Measurements from ENCODE around the gene MOCS1.

MOCS1 gene

DNA sequence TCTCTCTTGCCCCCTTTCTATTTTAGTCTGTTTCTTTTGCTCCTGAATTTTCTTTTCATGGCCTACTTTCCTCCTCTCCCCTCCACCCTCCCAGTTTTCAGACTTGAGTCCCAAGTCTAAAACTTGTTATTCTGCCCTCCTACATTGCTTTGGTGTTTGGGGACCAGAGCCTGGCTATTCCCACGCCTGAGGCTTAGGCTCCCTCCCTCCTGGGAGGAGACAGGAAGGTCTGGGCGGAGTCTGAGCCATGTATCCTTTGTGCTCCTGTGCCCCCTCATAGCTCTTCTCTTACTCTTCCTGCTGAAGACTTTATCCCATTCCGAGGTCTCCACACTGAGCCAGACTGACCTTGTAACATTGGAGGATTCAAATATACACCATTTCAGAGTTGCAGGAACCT is 72.6 kb downstream of the MOCS1 start:
- DNase-seq = no peak

DNA sequence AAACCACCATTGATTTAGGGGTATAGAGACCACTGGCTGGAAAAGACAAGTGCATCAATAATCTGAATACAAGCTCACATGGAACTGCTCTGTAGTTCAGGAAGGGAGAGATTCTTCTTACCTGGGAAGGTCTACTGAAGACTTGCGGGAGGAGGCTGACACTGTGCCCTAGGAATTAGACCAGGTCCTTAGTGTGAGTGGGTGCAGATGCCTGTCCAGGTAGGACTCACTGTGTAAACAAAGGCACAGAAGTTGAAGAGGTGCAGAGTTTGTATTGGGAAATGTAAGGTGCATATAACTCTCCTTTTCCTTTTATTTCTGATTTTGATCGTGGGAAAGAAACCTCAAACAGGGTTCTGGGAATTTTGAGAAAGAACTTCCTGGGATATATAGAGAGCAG is 75.2 kb downstream of the MOCS1 start:
- DNase-seq = no peak

DNA sequence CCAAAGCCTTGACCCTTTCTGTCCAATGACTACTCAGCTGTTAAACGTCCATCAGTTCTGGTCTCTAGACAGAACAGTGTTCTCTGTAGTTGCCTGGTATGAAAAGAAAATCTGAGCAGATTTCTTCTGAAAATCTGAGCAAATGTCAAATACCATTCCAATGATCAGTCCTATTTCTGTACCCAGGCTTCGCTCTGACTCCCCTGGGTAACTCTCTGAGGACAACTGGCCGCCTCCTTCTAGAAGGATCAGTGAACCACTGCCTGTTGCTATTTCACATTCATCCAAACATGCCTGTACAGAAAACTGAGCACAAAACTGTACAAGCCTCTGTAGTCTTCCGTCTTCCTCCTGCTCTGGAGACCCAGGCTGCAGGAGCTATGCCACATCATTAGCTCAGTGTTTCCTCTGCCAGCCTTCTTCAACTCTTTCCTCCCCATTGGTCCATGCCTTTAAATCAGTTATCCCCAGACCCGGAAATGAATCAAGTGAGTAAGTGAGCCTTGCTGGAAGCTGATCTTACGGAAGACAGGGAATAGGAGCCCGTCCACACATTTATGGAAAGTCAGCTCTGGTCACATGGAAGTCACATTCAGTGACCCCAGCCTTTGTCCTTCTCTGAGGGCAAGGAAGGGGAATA is 78.8 kb downstream of the MOCS1 start:
- DNase-seq = no peak

Data from NCI-H748 treated with DMSO at 0.1 percent for 48 hours (cell line).